Stimulated activated CD8-positive, alpha-beta memory T cell treated with anti-CD3 and anti-CD28 coated beads, Interleukin-15, amount 100 ng/mL, for 4 hours (primary cell): Measurements from ENCODE around the gene LAMC3.
A peak's percentile ranks its signal among the peaks of the same experiment; 100 is the strongest.

Experiments
- DNase-seq, 2 donors: peaks; one replicate each; pipeline ENCODE4 v3.0.0-alpha.2; 2020; ENCODE audit warnings: low read depth in 2 of 2

Gene LAMC3

GRCh38 chr9:131117121-131117761, 108.3 kb downstream of the LAMC3 start:
- DNase-seq = no peak

- DNase-seq = no peak
These were observed 108.8 kb downstream of the LAMC3 start for GRCh38 chr9:131117762-131118145.

GRCh38 chr9:131119600-131119999, 110.6 kb downstream of the LAMC3 start:
- no peak for DNase-seq

- no peak for DNase-seq
These were observed 111.8 kb downstream of the LAMC3 start for GRCh38 chr9:131120620-131121228.

GRCh38 chr9:131121346-131121745, 112.4 kb downstream of the LAMC3 start:
- no peak for DNase-seq

- DNase-seq = no peak
These were observed 113.2 kb downstream of the LAMC3 start for GRCh38 chr9:131122158-131122557.

GRCh38 chr9:131125038-131125287, 116.0 kb downstream of the LAMC3 start:
- DNase-seq = no peak

- DNase-seq = peak; percentile 99 to 100
These were observed 116.5 kb downstream of the LAMC3 start, which contains the start of gene NUP214 for GRCh38 chr9:131125288-131126058. NUP214 (plus strand) TSS chr9:131125586; CDS start chr9:131125705, 119 bp downstream.

- DNase-seq = no peak
These were observed 117.1 kb downstream of the LAMC3 start for GRCh38 chr9:131126059-131126426.

- DNase-seq = no peak
These were observed 120.2 kb downstream of the LAMC3 start for GRCh38 chr9:131129183-131129582.

GRCh38 chr9:131138676-131139075, 129.7 kb downstream of the LAMC3 start:
- no peak for DNase-seq

- no peak for DNase-seq
These were observed 131.1 kb downstream of the LAMC3 start for GRCh38 chr9:131140112-131140511.

GRCh38 chr9:131140550-131140949, 131.6 kb downstream of the LAMC3 start:
- no peak for DNase-seq

GRCh38 chr9:131142160-131142559, 133.2 kb downstream of the LAMC3 start:
- DNase-seq = no peak
